HL-60 (cell line): ENCODE data around the gene RASL11A.

Source experiments
- DNase-seq, 2 experiments: peaks; one replicate each; pipeline ENCODE4 v3.0.0-alpha.2; 2010 to 2020; ENCODE audit warnings: low read depth in 1 of 2, low spot score in 1 of 2
- H3K27ac ChIP-seq: fragments of 250-450 bp; sonication (Bioruptor Pico); replicated peaks from 2 replicates; pipeline ENCODE4 v1.5.1; 2020; ENCODE audit warnings: mild to moderate bottlenecking, moderate library complexity
- H3K27me3 ChIP-seq: fragments of 250-450 bp; sonication (Bioruptor Pico); 2 replicates; pipeline ENCODE4 v1.5.1; 2021; ENCODE audit warnings: mild to moderate bottlenecking, moderate library complexity; ENCODE audit not compliant: insufficient read depth, poor library complexity, severe bottlenecking
- H3K4me3 ChIP-seq: replicated peaks from 2 replicates; pipeline ENCODE4 v1.5.1; 2011; ENCODE audit warnings: mild to moderate bottlenecking, control low read depth, low read length; ENCODE audit not compliant: insufficient read depth
- CTCF ChIP-seq: IDR thresholded peaks from one replicate; pipeline ENCODE4 v1.5.1; 2011; ENCODE audit warnings: low read length, control low read depth, inconsistent platforms; ENCODE audit not compliant: insufficient read depth
- GABPA ChIP-seq: IDR thresholded peaks from 2 replicates; pipeline ENCODE4 v1.6.1; 2012; ENCODE audit warnings: low read depth
- POLR2AphosphoS5 ChIP-seq: IDR thresholded peaks from 2 replicates; pipeline ENCODE4 v1.6.1; 2012; ENCODE audit warnings: low read depth
- REST ChIP-seq: IDR thresholded peaks from 2 replicates; pipeline ENCODE4 v1.6.1; 2012; ENCODE audit warnings: low read depth; ENCODE audit not compliant: insufficient replicate concordance
- SPI1 ChIP-seq: IDR thresholded peaks from 2 replicates; pipeline ENCODE4 v1.6.1; 2012; ENCODE audit warnings: low read depth, mild to moderate bottlenecking, borderline replicate concordance

The RASL11A gene

GRCh38 chr13:27306364-27306763, 35.7 kb downstream of the RASL11A start:
- DNase-seq, result no peak
- H3K27ac ChIP-seq, result no peak overlapping the region
- H3K27me3 ChIP-seq, result no peaks in the 10 kb centered on the region
- TF ChIP-seq GABPA (no peak), CTCF (no peak), SPI1 (no peak), REST (no peak), POLR2AphosphoS5 (no peak)
- H3K4me3 ChIP-seq, result no peak overlapping the region

DNA sequence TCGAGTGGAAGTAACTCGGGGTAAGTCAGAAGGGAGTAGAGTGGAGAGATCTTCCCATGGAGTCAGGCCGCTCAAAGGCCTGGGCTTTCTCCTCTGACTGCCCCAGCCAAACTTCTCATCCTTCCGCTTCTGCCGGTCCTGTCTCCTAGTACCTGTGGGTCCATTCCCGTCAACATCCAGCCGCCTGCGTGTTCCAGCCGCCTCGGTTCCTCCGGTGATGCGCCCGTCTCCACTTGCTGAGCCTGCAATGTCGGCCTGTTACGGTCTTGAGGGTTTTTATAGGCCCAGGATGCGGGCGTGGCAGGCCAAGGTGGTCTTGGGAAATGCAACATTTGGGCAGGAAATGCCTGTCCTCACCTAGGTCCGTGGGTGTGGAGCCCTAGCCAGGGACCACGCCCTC, 38.3 kb downstream of the RASL11A start:
- DNase-seq, result no peak
- Histone ChIP-seq H3K27me3 (no peaks in the 10 kb centered on the region), H3K4me3 (no peak overlapping the region), H3K27ac (no peak overlapping the region)
- TF ChIP-seq SPI1, result no peak

DNA sequence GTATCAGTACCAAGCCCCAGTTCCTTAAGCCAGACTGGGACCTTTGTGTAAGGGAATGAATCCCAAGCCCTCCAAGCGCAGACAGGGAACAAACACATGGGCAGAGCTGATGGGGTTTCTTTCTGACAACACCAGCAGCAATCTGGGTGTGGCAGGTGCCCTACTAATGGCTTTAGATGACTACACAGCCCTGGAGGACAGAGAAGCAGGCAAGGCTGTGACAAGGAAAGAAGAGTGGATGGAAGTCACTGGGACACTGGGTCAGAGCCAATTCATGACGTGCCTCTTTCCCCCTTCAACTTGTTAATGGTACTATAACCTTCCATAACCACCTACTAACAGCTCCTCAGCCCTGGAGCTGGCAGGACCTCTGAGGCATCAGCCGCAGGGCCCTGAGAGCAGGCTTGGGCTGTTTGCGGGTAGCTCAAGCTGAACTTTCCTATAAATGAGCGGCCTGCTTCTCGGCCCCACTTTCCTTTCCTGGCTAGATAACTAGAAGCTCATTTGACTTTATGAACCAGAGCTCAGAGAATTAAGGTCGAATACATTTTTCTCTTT, 38.9 kb downstream of the RASL11A start:
- no peak for DNase-seq
- Histone ChIP-seq H3K27me3 (no peaks in the 10 kb centered on the region), H3K27ac (no peak overlapping the region), H3K4me3 (no peak overlapping the region)
- TF ChIP-seq CTCF, result no peak
- TF ChIP-seq POLR2AphosphoS5, result no peak
- no peak for TF ChIP-seq GABPA
- no peak for TF ChIP-seq SPI1
- no peak for TF ChIP-seq REST

DNA sequence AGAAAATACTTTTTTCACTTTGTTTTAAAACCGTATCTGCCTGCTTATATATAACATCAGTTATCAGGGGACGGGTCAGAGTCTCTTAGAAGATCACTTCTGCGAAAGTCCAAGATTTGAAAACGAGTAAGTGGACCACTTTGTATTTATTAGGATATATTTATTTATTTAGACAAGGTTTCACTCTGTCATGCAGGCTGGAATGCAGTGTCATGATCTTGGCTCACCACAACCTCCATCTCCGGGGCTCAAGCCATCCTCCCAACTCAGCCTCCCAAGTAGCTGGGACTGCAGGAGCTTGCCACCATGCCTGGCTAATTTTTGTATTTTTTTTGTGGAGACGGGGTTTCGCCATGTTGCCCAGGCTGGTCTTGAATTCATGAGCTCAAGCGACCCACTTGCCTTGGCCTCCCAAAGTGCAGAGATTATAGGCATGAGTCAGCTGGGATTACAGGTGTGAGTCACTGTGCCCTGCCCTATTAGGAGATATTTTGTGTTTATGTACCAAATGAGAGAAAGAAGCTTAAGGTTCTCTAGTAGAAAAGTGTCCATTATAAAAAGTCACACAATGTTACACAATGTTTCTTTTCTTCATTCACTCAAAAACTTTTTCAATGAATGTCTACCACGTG, 39.5 kb downstream of the RASL11A start:
- Histone ChIP-seq H3K27me3 (no peaks in the 10 kb centered on the region), H3K27ac (no peak overlapping the region), H3K4me3 (no peak overlapping the region)
- TF ChIP-seq POLR2AphosphoS5, result no peak
- no peak for TF ChIP-seq SPI1
- TF ChIP-seq REST, result no peak
- no peak for TF ChIP-seq GABPA
- no peak for TF ChIP-seq CTCF
- DNase-seq, result no peak
